IPS-20b (cell line): Measurements from ENCODE around the gene TXK.
"Not testable (repeated sequence)": the region's sequence is repeated elsewhere in the genome, so short reads cannot be mapped to it uniquely, and the experiment has no call there.

Experiments
- H3K27ac ChIP-seq: one replicate; pipeline ENCODE4 v1.5.1; 2013; ENCODE audit warnings: low read length
- H3K27me3 ChIP-seq: 2 replicates; pipeline ENCODE4 v1.6.1; 2013; ENCODE audit warnings: mild to moderate bottlenecking, low read length, inconsistent platforms; ENCODE audit not compliant: insufficient read depth
- H3K36me3 ChIP-seq: 2 replicates; pipeline ENCODE4 v1.6.1; 2013; ENCODE audit warnings: low read depth, mild to moderate bottlenecking, inconsistent platforms, low read length, moderate library complexity; ENCODE audit not compliant: insufficient read depth
- H3K4me1 ChIP-seq: 2 replicates; pipeline ENCODE4 v1.6.1; 2013; ENCODE audit warnings: mild to moderate bottlenecking, control low read depth, inconsistent platforms, low read length, moderate library complexity; ENCODE audit not compliant: insufficient read depth
- H3K4me3 ChIP-seq: 2 replicates; pipeline ENCODE4 v1.5.1; 2013; ENCODE audit warnings: mild to moderate bottlenecking, low read length, inconsistent platforms
- H3K9ac ChIP-seq: 2 replicates; pipeline ENCODE4 v1.6.1; 2013; ENCODE audit warnings: low read depth, mild to moderate bottlenecking, inconsistent platforms, low read length, moderate library complexity
- H3K9me3 ChIP-seq: 2 replicates; pipeline ENCODE4 v1.6.1; 2013; ENCODE audit warnings: mild to moderate bottlenecking, low read depth, low read length, inconsistent platforms; ENCODE audit not compliant: insufficient read depth

Gene TXK

DNA sequence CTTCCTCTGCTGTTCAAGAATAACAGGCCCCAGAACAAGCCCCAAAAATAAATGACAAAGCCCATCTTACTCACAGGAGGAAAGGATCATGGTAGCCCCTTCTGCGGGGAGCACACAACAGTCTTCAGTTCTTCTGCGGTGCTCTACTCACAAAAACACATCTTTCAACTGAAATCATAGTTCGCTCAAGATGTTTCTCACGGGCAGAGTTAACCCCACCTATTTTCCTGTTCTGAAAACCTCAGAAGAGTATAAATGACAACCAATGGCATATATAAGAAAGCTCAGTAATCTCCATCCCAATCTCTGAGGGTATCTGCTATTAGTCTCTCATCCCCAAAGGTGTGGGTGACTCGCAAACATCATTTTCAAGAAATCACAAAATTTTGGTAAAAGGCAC is at the start of gene TXK:
Gene TXK (minus strand): TSS at position 170 of the 400 bp plus-strand sequence. CDS start 80 bp downstream, at position 90.
- Histone ChIP-seq H3K27me3 (no peaks in the 10 kb centered on the region), H3K4me3 (no peak within 1 kb of the TSS), H3K27ac (no peak within 1 kb of the TSS), H3K9ac (no peak within 1 kb of the TSS), H3K4me1 (no peaks in the 10 kb centered on the region; the same call in 1 of the 2 replicates), H3K36me3 (no peaks in the 10 kb centered on the region), H3K9me3 (no peaks in the 10 kb centered on the region)

DNA sequence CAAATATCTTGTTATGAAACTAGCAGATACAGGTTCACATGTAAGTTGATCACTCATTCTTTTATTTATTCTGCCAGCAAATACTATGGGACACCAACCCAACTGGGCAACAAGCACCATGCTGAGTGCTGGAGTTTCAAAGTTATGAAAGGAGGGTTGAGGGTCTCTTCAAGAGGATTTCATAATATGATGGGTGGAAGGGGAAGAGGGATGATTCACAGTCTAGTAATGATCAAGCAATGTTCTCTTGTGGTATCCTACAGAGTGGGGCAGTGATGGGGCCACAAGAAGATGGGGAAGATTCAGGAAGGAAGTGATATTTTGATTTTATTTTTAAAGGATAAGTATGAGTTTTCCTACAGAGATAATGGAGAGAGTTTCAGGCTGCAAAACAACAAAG is 46.2 kb upstream of the TXK start:
- Histone ChIP-seq H3K9me3 (no peaks in the 10 kb centered on the region; the same call in 1 of the 2 replicates), H3K4me1 (peaks cover 6% of the 10 kb centered on the region; the same call in 1 of the 2 replicates), H3K36me3 (no peaks in the 10 kb centered on the region), H3K27me3 (no peaks in the 10 kb centered on the region), H3K27ac (no peak overlapping the region), H3K4me3 (no peak overlapping the region), H3K9ac (no peak overlapping the region)

DNA sequence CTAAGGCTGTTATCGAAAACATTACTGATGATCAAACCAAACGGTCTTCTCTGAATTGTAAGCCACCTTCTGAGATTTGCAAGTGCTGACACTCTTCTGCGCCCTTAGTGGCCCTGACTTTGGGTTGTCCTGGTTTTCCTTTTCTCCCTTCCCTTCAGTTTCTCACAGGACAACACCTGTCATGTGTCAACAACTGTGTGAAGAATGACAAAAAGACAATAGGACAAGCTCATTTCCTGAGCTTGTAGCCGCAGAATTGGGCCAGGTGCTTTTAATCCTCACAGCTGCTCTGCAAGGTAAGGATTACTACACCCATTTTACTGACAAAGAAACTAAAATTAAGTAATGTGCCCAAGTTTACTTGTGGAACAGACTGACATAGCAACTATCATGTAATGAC is 44.9 kb upstream of the TXK start:
- H3K9me3 ChIP-seq: no peaks in the 10 kb centered on the region; the same call in 1 of the 2 replicates
- H3K27me3 ChIP-seq: no peaks in the 10 kb centered on the region
- no peak overlapping the region for H3K9ac ChIP-seq
- peaks cover 10% of the 10 kb centered on the region; the same call in 1 of the 2 replicates for H3K4me1 ChIP-seq
- H3K36me3 ChIP-seq: no peaks in the 10 kb centered on the region
- no peak overlapping the region for H3K27ac ChIP-seq
- H3K4me3 ChIP-seq: no peak overlapping the region

GRCh38 chr4:48175806-48176205 is 41.8 kb upstream of the TXK start:
- no peak overlapping the region for H3K4me3 ChIP-seq
- H3K27ac ChIP-seq: no peak overlapping the region
- no peaks in the 10 kb centered on the region; the same call in 1 of the 2 replicates for H3K9me3 ChIP-seq
- H3K36me3 ChIP-seq: no peaks in the 10 kb centered on the region
- no peak overlapping the region for H3K9ac ChIP-seq
- peaks cover 12% of the 10 kb centered on the region for H3K4me1 ChIP-seq
- H3K27me3 ChIP-seq: no peaks in the 10 kb centered on the region

DNA sequence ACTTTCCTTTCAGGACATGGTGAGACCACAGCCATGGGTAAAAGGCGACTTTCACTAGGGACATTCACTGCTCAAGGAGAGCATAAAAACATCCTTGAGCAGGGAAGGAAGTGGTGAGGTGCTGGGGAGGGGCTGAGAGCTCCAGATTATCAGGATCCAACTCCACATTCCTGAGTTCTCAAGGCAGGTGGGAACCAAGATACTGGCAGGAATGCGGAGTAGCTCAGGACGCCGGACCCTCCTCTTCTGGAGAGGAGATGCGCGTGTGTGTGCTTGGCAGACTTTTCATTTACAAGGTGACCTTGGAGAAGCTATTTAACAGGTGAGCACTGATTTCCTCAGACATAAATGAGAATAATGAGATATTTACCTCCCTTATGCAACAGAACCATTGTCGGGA is 41.3 kb upstream of the TXK start:
- H3K36me3 ChIP-seq: no peaks in the 10 kb centered on the region
- no peaks in the 10 kb centered on the region; the same call in 1 of the 2 replicates for H3K9me3 ChIP-seq
- no peak overlapping the region for H3K27ac ChIP-seq
- H3K4me3 ChIP-seq: no peak overlapping the region
- H3K9ac ChIP-seq: no peak overlapping the region
- H3K27me3 ChIP-seq: no peaks in the 10 kb centered on the region
- peaks cover 12% of the 10 kb centered on the region for H3K4me1 ChIP-seq

DNA sequence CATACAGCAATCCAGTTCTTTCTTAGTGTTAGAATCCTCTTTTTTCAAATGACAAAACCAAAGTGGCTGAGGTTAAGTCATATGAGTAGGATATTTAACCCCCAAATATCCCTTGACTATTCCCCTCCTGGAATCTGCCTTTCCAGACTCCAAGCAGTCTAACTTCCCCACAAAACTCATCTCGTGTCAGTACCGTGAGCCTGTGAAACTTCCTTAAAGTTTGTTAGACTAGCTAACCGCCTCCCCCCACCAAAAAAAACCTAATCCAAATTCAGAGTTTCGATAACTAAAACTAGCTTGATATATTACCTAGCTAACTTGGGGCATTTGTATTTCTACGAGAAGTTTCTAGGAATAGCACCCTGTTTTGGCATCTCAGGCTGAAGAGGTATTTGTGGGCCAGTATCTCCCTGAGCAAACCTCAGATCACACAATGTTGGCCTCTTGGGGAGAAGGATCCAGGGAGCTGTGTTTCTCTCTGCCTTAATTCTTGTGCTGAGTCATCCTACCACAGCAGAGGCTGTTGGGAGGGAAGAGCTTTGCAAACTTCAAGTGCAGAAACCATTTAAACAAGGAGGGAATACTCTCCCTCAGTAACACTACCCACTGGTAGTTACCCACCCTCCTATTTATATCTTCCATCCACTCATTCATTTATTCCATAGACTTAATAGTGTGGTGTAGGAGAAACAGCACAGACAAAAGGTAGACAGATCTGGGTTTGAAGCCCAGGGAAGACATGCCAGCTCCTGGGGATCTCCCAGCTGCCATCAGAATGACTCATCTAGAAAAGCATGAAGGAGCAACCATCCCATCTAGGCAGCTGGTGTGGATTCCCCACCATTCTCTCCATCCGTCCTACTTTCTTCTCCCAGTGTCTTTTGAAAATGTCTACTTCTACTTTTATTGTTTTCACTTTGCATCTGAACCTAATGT is 39.3 kb upstream of the TXK start:
- Histone ChIP-seq H3K27ac (peak overlapping the region; percentile 2), H3K27me3 (no peaks in the 10 kb centered on the region), H3K9ac (peak overlapping the region; percentile 51; the same call in 1 of the 2 replicates), H3K4me1 (peaks cover 12% of the 10 kb centered on the region), H3K4me3 (no peak overlapping the region), H3K36me3 (no peaks in the 10 kb centered on the region), H3K9me3 (no peaks in the 10 kb centered on the region; the same call in 1 of the 2 replicates)

DNA sequence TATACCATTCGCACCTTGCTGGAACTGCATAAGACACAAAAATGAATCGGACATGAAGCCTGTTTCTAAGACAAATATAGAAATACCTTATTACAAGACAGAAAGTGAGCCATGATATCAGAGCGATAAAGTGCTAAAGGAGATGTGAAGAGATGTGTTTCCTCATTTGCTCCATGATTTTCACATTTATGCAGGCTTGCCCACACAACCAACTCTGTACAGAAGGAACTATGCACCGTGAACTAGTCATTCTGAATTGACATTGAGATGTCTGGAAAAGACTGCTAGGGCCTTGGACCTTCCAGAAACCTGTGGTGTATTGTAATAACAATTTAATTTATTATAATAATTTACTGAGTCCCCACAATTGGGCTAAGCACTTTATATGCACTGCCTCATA is 38.6 kb upstream of the TXK start:
- Histone ChIP-seq H3K4me1 (peaks cover 12% of the 10 kb centered on the region), H3K27ac (no peak overlapping the region), H3K9me3 (no peaks in the 10 kb centered on the region; the same call in 1 of the 2 replicates), H3K9ac (no peak overlapping the region), H3K4me3 (no peak overlapping the region), H3K27me3 (no peaks in the 10 kb centered on the region), H3K36me3 (no peaks in the 10 kb centered on the region)

GRCh38 chr4:48169636-48170035 is 35.6 kb upstream of the TXK start:
- H3K27ac ChIP-seq: no peak overlapping the region
- no peaks in the 10 kb centered on the region for H3K36me3 ChIP-seq
- H3K4me1 ChIP-seq: peaks cover 8% of the 10 kb centered on the region
- no peaks in the 10 kb centered on the region for H3K9me3 ChIP-seq
- no peak overlapping the region for H3K9ac ChIP-seq
- no peaks in the 10 kb centered on the region for H3K27me3 ChIP-seq
- no peak overlapping the region for H3K4me3 ChIP-seq

GRCh38 chr4:48167538-48168263 is 33.7 kb upstream of the TXK start:
- H3K36me3 ChIP-seq: no peaks in the 10 kb centered on the region
- H3K4me1 ChIP-seq: no peaks in the 10 kb centered on the region
- H3K27me3 ChIP-seq: no peaks in the 10 kb centered on the region
- H3K9ac ChIP-seq: no peak overlapping the region
- H3K9me3 ChIP-seq: no peaks in the 10 kb centered on the region
- H3K27ac ChIP-seq: no peak overlapping the region
- H3K4me3 ChIP-seq: no peak overlapping the region

- not testable (repeated sequence) for H3K27me3 ChIP-seq, H3K9ac ChIP-seq, H3K36me3 ChIP-seq, H3K4me1 ChIP-seq, H3K9me3 ChIP-seq, H3K27ac ChIP-seq, H3K4me3 ChIP-seq
Measured at GRCh38 chr4:48164561-48164960, 30.5 kb upstream of the TXK start.

DNA sequence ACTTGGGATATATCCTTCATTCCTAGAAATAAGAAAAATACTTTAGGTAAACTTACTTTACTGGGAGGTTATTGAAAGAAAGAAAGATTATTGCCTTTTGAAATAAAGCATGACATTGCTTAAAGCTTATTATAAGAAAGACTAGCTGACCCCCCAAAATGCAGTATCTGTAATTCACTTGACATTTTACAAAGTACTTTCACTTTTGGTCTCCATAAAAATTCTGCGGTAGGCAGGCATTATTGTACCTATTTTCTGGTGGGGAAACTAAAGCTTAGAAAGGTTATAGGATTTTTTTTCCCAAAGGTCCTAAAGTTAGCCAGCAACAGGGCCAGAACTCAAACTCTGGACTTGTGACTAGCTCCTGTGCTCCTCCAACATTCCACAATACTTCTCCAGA is 29.7 kb upstream of the TXK start:
- no peaks in the 10 kb centered on the region for H3K27me3 ChIP-seq
- no peak overlapping the region for H3K4me3 ChIP-seq
- no peak overlapping the region for H3K27ac ChIP-seq
- no peak overlapping the region for H3K9ac ChIP-seq
- H3K9me3 ChIP-seq: no peaks in the 10 kb centered on the region
- no peaks in the 10 kb centered on the region for H3K36me3 ChIP-seq
- no peaks in the 10 kb centered on the region for H3K4me1 ChIP-seq
